ENCODE results near the gene NCOA7.

- no peak for TF ChIP-seq CTCF (IDR thresholded peaks at IDR 0.05)
- no peak for TF ChIP-seq POLR2A (IDR thresholded peaks at IDR 0.05)
These were observed 49.4 kb upstream of the NCOA7 start for GRCh38 chr6:125741336-125741735.

All from adrenal gland (tissue), 5 donors.